Gastroesophageal sphincter (tissue), 4 donors: Measurements from ENCODE around the gene NIM1K. TPM values are rescaled to one million over a fixed set of nuclear protein-coding genes. Genes with fewer than 3 reads are reported as not detected.

Experiments
- ATAC-seq: fragments of 150-250 bp; one replicate; pipeline ENCODE4 v1.9.1; 2016; ENCODE audit warnings: mild to moderate bottlenecking, moderate library complexity
- H3K27ac ChIP-seq, 4 donors: fragments of 200-600 bp; sonication (generic) in 3 of 4; 1 replicate in 3 of 4; 2 replicates in 1 of 4; pipeline ENCODE4 v1.5.1; 2016 to 2019
- H3K27me3 ChIP-seq: fragments of 200-600 bp; sonication (generic); one replicate; pipeline ENCODE4 v1.5.1; 2019
- H3K36me3 ChIP-seq, 2 donors: fragments of 200-600 bp; sonication (generic); one replicate each; pipeline ENCODE4 v1.5.1; 2019; ENCODE audit warnings: control low read depth in 1 of 2
- H3K4me1 ChIP-seq, 3 donors: fragments of 200-600 bp; sonication (generic); 1 replicate in 2 of 3; 2 replicates in 1 of 3; pipeline ENCODE4 v1.5.1; 2016 to 2019; ENCODE audit warnings: control low read depth in 2 of 3
- H3K4me3 ChIP-seq, 2 donors: fragments of 200-600 bp; sonication (generic); one replicate each; pipeline ENCODE4 v1.5.1; 2019; ENCODE audit warnings: mild to moderate bottlenecking in 1 of 2, moderate library complexity in 1 of 2
- H3K9me3 ChIP-seq, 3 donors: fragments of 200-600 bp; sonication (generic); one replicate each; pipeline ENCODE4 v1.5.1; 2017 to 2019; ENCODE audit warnings: control low read depth in 2 of 3
- CTCF ChIP-seq, 4 experiments: fragments of 200-600 bp in 2 of 4; fragments of 450-650 bp in 2 of 4; sonication (generic) in 1 of 4; IDR thresholded peaks; one replicate each; pipeline ENCODE4 v1.5.1; 2017 to 2019; ENCODE audit warnings: antibody characterized with exemption in 4 of 4, mild to moderate bottlenecking in 2 of 4, moderate library complexity in 2 of 4
- EP300 ChIP-seq: sonication (generic); formaldehyde crosslinking; IDR thresholded peaks from one replicate; pipeline ENCODE4 v1.6.1; 2017; ENCODE audit warnings: antibody characterized with exemption, mild to moderate bottlenecking
- POLR2A ChIP-seq, 2 donors: fragments of 450-650 bp; IDR thresholded peaks; one replicate each; pipeline ENCODE4 v1.6.1; 2017; ENCODE audit warnings: antibody characterized with exemption in 2 of 2, mild to moderate bottlenecking in 2 of 2, moderate library complexity in 1 of 2
- POLR2AphosphoS5 ChIP-seq: sonication (generic); formaldehyde crosslinking; IDR thresholded peaks from one replicate; pipeline ENCODE4 v1.6.1; 2017; ENCODE audit warnings: antibody characterized with exemption
- WGBS, 2 donors: methylation state at CpG; one replicate each; pipeline ENCODE4 v1.1.5; 2018; ENCODE audit warnings: low coverage in 1 of 2; 5-methylcytosine and 5-hydroxymethylcytosine counted together
- total RNA-seq, 4 donors: library from RNA; depleted of rRNA; stranded (reverse); fragments of >200 nt; gene quantifications; one replicate each; pipeline ENCODE4 v1.1.0, GENCODE V29; 2016

The NIM1K gene
- total RNA-seq, 4 donors from 2014 or later, result 0.94 to 1.9 (median 1.2) TPM

GRCh38 chr5:43168175-43168574, 23.9 kb upstream of the NIM1K start:
- Histone ChIP-seq H3K4me1 (no peaks in the 10 kb centered on the region), H3K9me3 (no peaks in the 10 kb centered on the region), H3K4me3 (no peak overlapping the region), H3K27me3 (no peaks in the 10 kb centered on the region), H3K27ac (no peak overlapping the region), H3K36me3 (peaks cover 0 to 44% of the 10 kb centered on the region in 2 donors)
- 80% methylated on average over 2 of the region's 2 CpGs; no CpG with 5 or more reads in 1 of the 2 donors for WGBS, 2 donors
- ATAC-seq, result no peak
- TF ChIP-seq CTCF (IDR thresholded peaks at IDR 0.05) (no peak), EP300 (no peak), POLR2A (IDR thresholded peaks at IDR 0.05) (no peak), POLR2AphosphoS5 (no peak)

DNA sequence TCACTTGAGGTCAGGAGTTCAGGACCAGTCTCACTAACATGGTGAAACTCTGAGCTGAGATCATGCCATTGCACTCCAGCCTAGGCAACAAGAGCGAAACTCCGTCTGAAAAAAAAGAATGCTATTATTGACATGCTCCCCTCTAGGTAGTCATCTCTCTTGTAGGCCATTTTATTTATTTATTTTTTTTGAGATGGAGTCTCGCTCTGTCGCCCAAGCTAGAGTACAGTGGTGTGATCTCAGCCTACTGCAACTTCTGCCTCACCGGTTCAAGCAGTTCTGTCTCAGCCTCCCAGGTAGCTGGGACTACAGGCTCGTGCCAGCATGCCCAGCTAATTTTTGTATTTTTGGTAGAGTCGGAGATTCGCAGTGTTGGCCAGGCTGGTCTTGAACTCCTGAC, 20.6 kb upstream of the NIM1K start:
- TF ChIP-seq POLR2AphosphoS5 (no peak), EP300 (no peak), CTCF (IDR thresholded peaks at IDR 0.05) (no peak), POLR2A (IDR thresholded peaks at IDR 0.05) (no peak)
- no peak for ATAC-seq
- no peaks in the 10 kb centered on the region for H3K27me3 ChIP-seq
- no peaks in the 10 kb centered on the region for H3K4me1 ChIP-seq
- WGBS, 2 donors, result 91 to 100% methylated on average over 4 of the region's 8 CpGs
- no peak overlapping the region for H3K27ac ChIP-seq
- H3K36me3 ChIP-seq, result peaks cover 0 to 47% of the 10 kb centered on the region in 2 donors
- no peaks in the 10 kb centered on the region for H3K9me3 ChIP-seq
- H3K4me3 ChIP-seq, result no peak overlapping the region

- H3K27me3 ChIP-seq, result no peaks in the 10 kb centered on the region
- H3K4me1 ChIP-seq, result no peaks in the 10 kb centered on the region
- WGBS, 2 donors, result 89 to 100% methylated on average over 1 of the region's 1 CpG
- peaks cover 0 to 42% of the 10 kb centered on the region in 2 donors for H3K36me3 ChIP-seq
- H3K27ac ChIP-seq, result no peak overlapping the region
- no peak for ATAC-seq
- TF ChIP-seq POLR2AphosphoS5, result no peak
- no peak for TF ChIP-seq EP300
- no peak for TF ChIP-seq CTCF (IDR thresholded peaks at IDR 0.05)
- no peak for TF ChIP-seq POLR2A (IDR thresholded peaks at IDR 0.05)
- H3K9me3 ChIP-seq, result no peaks in the 10 kb centered on the region
- H3K4me3 ChIP-seq, result no peak overlapping the region
These were observed 20.1 kb upstream of the NIM1K start for GRCh38 chr5:43171926-43172325.

DNA sequence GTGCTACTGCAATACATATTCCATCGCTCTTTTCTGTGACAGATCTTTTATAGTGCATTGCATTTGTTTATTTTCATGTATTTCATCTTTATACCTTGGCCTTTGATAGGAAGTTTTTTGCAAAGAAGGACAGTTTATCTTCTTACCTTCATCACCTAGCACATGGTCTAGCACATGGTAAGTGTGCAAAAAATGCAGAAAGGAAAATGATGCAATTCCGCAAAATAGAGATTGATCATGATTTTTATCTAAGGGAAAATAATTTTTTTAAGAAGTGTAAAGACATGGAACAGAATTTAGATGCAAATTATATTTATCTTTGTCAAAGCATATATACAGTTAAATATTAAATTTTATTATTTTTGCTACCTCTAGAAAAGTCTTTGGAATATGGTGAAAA, 19.2 kb upstream of the NIM1K start:
- Histone ChIP-seq H3K36me3 (peaks cover 0 to 38% of the 10 kb centered on the region in 2 donors), H3K4me1 (no peaks in the 10 kb centered on the region), H3K27ac (no peak overlapping the region), H3K4me3 (no peak overlapping the region), H3K9me3 (no peaks in the 10 kb centered on the region), H3K27me3 (no peaks in the 10 kb centered on the region)
- TF ChIP-seq CTCF (IDR thresholded peaks at IDR 0.05) (no peak), EP300 (no peak), POLR2AphosphoS5 (no peak), POLR2A (IDR thresholded peaks at IDR 0.05) (no peak)
- 97 to 100% methylated on average over 2 of the region's 2 CpGs for WGBS, 2 donors
- no peak for ATAC-seq

DNA sequence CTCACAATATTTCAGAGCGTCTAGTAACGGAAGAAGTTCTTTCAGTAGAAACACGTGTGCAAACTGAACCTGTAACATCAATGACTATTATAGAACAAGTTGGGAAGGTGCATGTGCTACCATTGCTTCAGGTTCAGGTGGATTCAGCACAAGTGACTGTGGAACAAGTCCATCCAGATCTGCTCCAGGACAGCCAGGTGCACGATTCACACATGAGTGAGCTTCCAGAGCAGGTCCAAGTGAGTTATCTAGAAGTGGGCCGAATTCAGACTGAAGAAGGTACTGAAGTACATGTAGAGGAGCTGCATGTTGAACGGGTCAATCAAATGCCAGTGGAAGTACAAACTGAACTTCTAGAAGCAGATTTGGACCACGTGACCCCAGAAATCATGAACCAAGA, 17.4 kb upstream of the NIM1K start:
- no peaks in the 10 kb centered on the region for H3K4me1 ChIP-seq
- peaks cover 0 to 41% of the 10 kb centered on the region in 2 donors for H3K36me3 ChIP-seq
- TF ChIP-seq POLR2A (IDR thresholded peaks at IDR 0.05) (no peak), CTCF (IDR thresholded peaks at IDR 0.05) (no peak), POLR2AphosphoS5 (no peak)
- H3K27ac ChIP-seq, result no peak overlapping the region
- no peak overlapping the region for H3K4me3 ChIP-seq
- H3K9me3 ChIP-seq, result no peaks in the 10 kb centered on the region
- H3K27me3 ChIP-seq, result no peaks in the 10 kb centered on the region
- no peak for ATAC-seq
- 86 to 94% methylated on average over 7 of the region's 7 CpGs for WGBS, 2 donors
